HCT116 (cell line): Measurements from ENCODE around the gene ITPR1. TPM values are rescaled to one million over a fixed set of nuclear protein-coding genes. Genes with fewer than 3 reads are reported as not detected.

Experiments used
- ATAC-seq: fragments of 200-7000 bp; cut with Tn5 transposase; 2 replicates; pipeline ENCODE4 v1.9.1; 2020; ENCODE audit warnings: mild to moderate bottlenecking, moderate library complexity
- BruUV-seq: library from RNA; stranded (reverse); fragments of 400-500 nt; replicated peaks from 2 replicates; lab custom pipeline; 2021; lab: Mats Ljungman, UMichigan
- CTCF ChIA-PET: fragments of 300-600 bp; sonication (Branson Sonifier 250); formaldehyde crosslinking; loops from one replicate; lab custom pipeline; 2021; ENCODE audit warnings: antibody characterized with exemption; lab: Charles Lee
- POLR2A ChIA-PET: fragments of 300-600, 350-600 bp; sonication (Branson Sonifier 250); formaldehyde crosslinking; loops from one replicate; lab custom pipeline; 2021; ENCODE audit warnings: antibody characterized with exemption; lab: Charles Lee
- RAD21 ChIA-PET, 2 experiments: fragments of 300-600 bp; sonication (Branson Sonifier 250); formaldehyde crosslinking; loops; one replicate each; lab custom pipeline; 2023; ENCODE audit warnings: low total read pairs in 2 of 2; ENCODE audit not compliant: uncharacterized antibody in 2 of 2, unreplicated experiment in 2 of 2, low non-redundant PET in 1 of 2; lab: Charles Lee
- DNase-seq: peaks from one replicate; pipeline ENCODE4 v3.0.0-alpha.2; 2010; ENCODE audit warnings: low read depth, low spot score
- H2AFZ ChIP-seq: fragments of 200-600 bp; shearing (Covaris generic), sonication (generic); 2 replicates; pipeline ENCODE4 v1.6.1; 2017; ENCODE audit warnings: low read depth, mixed run types, mixed read lengths, antibody characterized with exemption, low read length; ENCODE audit not compliant: poor library complexity, severe bottlenecking
- H3K27ac ChIP-seq: 2 replicates; pipeline ENCODE4 v1.5.1; 2012; ENCODE audit warnings: low read depth, low read length
- H3K27me3 ChIP-seq: fragments of 200-600 bp; sonication (generic); 2 replicates; pipeline ENCODE4 v1.6.1; 2016; ENCODE audit warnings: mixed run types, low read length, mixed read lengths; ENCODE audit not compliant: insufficient read depth
- H3K36me3 ChIP-seq, 2 experiments: fragments of 200-500 bp in 1 of 2; fragments of 200-600 bp in 1 of 2; sonication (Bioruptor generic) in 1 of 2; sonication (generic) in 1 of 2; 2 replicates each; pipeline versions ENCODE4 v1.5.1 to v1.6.1; 2014 to 2016; ENCODE audit warnings: low read length in 2 of 2, inconsistent platforms in 1 of 2, mixed read lengths in 1 of 2, mixed run types in 1 of 2; ENCODE audit not compliant: insufficient read depth in 2 of 2, control insufficient read depth in 1 of 2
- H3K4me1 ChIP-seq, 2 experiments: fragments of 200-600 bp in 1 of 2; sonication (generic) in 1 of 2; 2 replicates each; pipeline versions ENCODE4 v1.5.1 to v1.6.1; 2012 to 2017; ENCODE audit warnings: low read length in 2 of 2, inconsistent platforms in 1 of 2, mild to moderate bottlenecking in 1 of 2, mixed read lengths in 1 of 2, mixed run types in 1 of 2, moderate library complexity in 1 of 2; ENCODE audit not compliant: insufficient read depth in 2 of 2, control insufficient read depth in 1 of 2
- H3K4me2 ChIP-seq: fragments of 200-600 bp; sonication (generic); 2 replicates; pipeline ENCODE4 v1.6.1; 2017; ENCODE audit warnings: mixed run types, low read length, mixed read lengths
- H3K4me3 ChIP-seq, 2 experiments: fragments of 200-600 bp in 1 of 2; sonication (generic) in 1 of 2; replicated peaks in 1 of 2; 2 replicates each; pipeline ENCODE4 v1.5.1; 2011 to 2016; ENCODE audit warnings: low read length in 2 of 2, control low read depth in 1 of 2, low read depth in 1 of 2, mild to moderate bottlenecking in 1 of 2, mixed read lengths in 1 of 2, mixed run types in 1 of 2
- H3K79me2 ChIP-seq: fragments of 200-600 bp; sonication (generic); 2 replicates; pipeline ENCODE4 v1.6.1; 2017; ENCODE audit warnings: mild to moderate bottlenecking, mixed run types, low read length, moderate library complexity, mixed read lengths; ENCODE audit not compliant: insufficient read depth
- H3K9ac ChIP-seq: fragments of 200-600 bp; sonication (generic); 2 replicates; pipeline ENCODE4 v1.6.1; 2016; ENCODE audit warnings: low read length, mixed read lengths
- H3K9me2 ChIP-seq: fragments of 200-600 bp; sonication (generic), shearing (Covaris generic); 2 replicates; pipeline ENCODE4 v1.6.1; 2017; ENCODE audit warnings: mixed run types, mild to moderate bottlenecking, moderate library complexity; ENCODE audit not compliant: insufficient read depth
- H3K9me3 ChIP-seq, 2 experiments: fragments of 200-500 bp in 1 of 2; fragments of 200-600 bp in 1 of 2; sonication (Bioruptor generic) in 1 of 2; sonication (generic) in 1 of 2; 2 replicates each; pipeline ENCODE4 v1.6.1; 2014 to 2017; ENCODE audit warnings: low read length in 2 of 2, mixed read lengths in 2 of 2, inconsistent platforms in 1 of 2, low read depth in 1 of 2, mild to moderate bottlenecking in 1 of 2, mixed run types in 1 of 2, moderate library complexity in 1 of 2; ENCODE audit not compliant: control insufficient read depth in 1 of 2, insufficient read depth in 1 of 2
- H4K20me1 ChIP-seq: fragments of 200-600 bp; sonication (generic), shearing (Covaris generic); 2 replicates; pipeline ENCODE4 v1.6.1; 2017; ENCODE audit warnings: mixed run types, mild to moderate bottlenecking, moderate library complexity; ENCODE audit not compliant: insufficient read depth
- ATF3 ChIP-seq: IDR thresholded peaks from 2 replicates; pipeline ENCODE4 v1.6.1; 2012
- CBX3 ChIP-seq: IDR thresholded peaks from 2 replicates; pipeline ENCODE4 v1.6.1; 2012; ENCODE audit warnings: low read depth
- CEBPB ChIP-seq: IDR thresholded peaks from 2 replicates; pipeline ENCODE4 v1.6.1; 2012; ENCODE audit warnings: low read depth
- EGR1 ChIP-seq: IDR thresholded peaks from 2 replicates; pipeline ENCODE4 v1.6.1; 2012; ENCODE audit warnings: low read depth
- EZH2 ChIP-seq: fragments of 200-600 bp; sonication (generic); IDR thresholded peaks from 2 replicates; pipeline ENCODE4 v1.6.1; 2017; ENCODE audit warnings: antibody characterized with exemption, mixed run types
- EZH2phosphoT487 ChIP-seq: fragments of 200-600 bp; IDR thresholded peaks from 2 replicates; pipeline ENCODE4 v1.6.1; 2018; ENCODE audit warnings: antibody characterized with exemption, borderline replicate concordance
- FOSL1 ChIP-seq: IDR thresholded peaks from 2 replicates; pipeline ENCODE4 v1.6.1; 2012; ENCODE audit warnings: low read depth
- JUND ChIP-seq: IDR thresholded peaks from 2 replicates; pipeline ENCODE4 v1.6.1; 2012
- POLR2A ChIP-seq: IDR thresholded peaks from 2 replicates; pipeline ENCODE4 v1.7.0; 2011; ENCODE audit warnings: borderline replicate concordance; ENCODE audit not compliant: insufficient read depth, insufficient read length; ENCODE audit errors: extremely low read depth
- POLR2AphosphoS5 ChIP-seq: IDR thresholded peaks from 2 replicates; pipeline ENCODE4 v1.6.1; 2011; ENCODE audit warnings: mild to moderate bottlenecking, low read depth, low read length, moderate library complexity
- RAD21 ChIP-seq: IDR thresholded peaks from 2 replicates; pipeline ENCODE4 v1.6.1; 2012; ENCODE audit warnings: low read depth, mild to moderate bottlenecking
- SIN3A ChIP-seq: IDR thresholded peaks from 2 replicates; pipeline ENCODE4 v1.6.1; 2012; ENCODE audit warnings: low read depth
- SP1 ChIP-seq: IDR thresholded peaks from 2 replicates; pipeline ENCODE4 v1.6.1; 2012; ENCODE audit warnings: low read depth
- TCF7L2 ChIP-seq: IDR thresholded peaks from 2 replicates; pipeline ENCODE4 v1.7.0; 2011; ENCODE audit warnings: borderline replicate concordance, inconsistent platforms; ENCODE audit not compliant: insufficient read depth, insufficient read length; ENCODE audit errors: extremely low read depth
- YY1 ChIP-seq: IDR thresholded peaks from 2 replicates; pipeline ENCODE4 v1.6.1; 2011; ENCODE audit warnings: low read length, low read depth, moderate library complexity, mild to moderate bottlenecking; ENCODE audit not compliant: insufficient replicate concordance; ENCODE audit errors: extremely low read depth
- ZFX ChIP-seq: fragments of 450-650 bp; IDR thresholded peaks from 2 replicates; pipeline ENCODE4 v1.6.1; 2017
- ZNF274 ChIP-seq: fragments of 200-500 bp; sonication (Bioruptor generic); IDR thresholded peaks from 2 replicates; pipeline ENCODE4 v1.6.1; 2014; ENCODE audit warnings: mild to moderate bottlenecking, low read depth, low read length, inconsistent platforms
- intact Hi-C: fragments of 100-400 bp; cut with micrococcal nuclease; formaldehyde crosslinking; loops from 2 replicates; pipeline ENCODE4 v1.10.0; 2022
- total RNA-seq: library from RNA; stranded (reverse); gene quantifications from one replicate; pipeline ENCODE4 v1.2.1, GENCODE V29; 2021; ENCODE audit not compliant: unreplicated experiment
- TF ChIP-seq, protein P1 (sequence below): IDR thresholded peaks from 2 replicates; pipeline ENCODE4 v1.6.1; 2012
- TF ChIP-seq, protein P2 (sequence below): IDR thresholded peaks from 2 replicates; pipeline ENCODE4 v1.6.1; 2012; ENCODE audit warnings: low read depth

Gene ITPR1
- total RNA-seq, 1 experiment from 2014 or later: 9.2 TPM

DNA sequence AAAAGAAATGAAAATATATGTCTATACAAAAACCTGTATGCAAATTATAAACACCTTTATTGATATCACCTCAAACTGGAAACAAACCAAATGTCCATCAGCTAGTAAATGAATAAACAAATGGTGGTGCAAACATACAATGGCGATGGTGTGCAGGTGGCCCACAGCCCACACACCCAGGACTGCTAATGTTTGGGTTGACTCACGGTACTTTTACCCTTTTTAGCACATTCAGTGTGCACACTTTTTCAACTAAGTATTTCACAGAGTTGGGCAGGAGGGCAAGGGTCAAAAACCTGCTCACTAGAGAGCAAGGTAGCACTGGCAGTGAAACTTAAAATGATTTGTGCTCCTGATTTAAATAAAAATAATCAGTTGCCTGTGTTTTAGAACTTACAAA lies 363.0 kb downstream of the ITPR1 start:
- DNase-seq (no peak), ATAC-seq (no peak)
- H3K9ac ChIP-seq: no peak overlapping the region
- BruUV-seq: no TSS peak
- CTCF ChIA-PET: no interaction called here
- H3K4me3 ChIP-seq: no peak overlapping the region
- no peaks in the 10 kb centered on the region for H3K4me1 ChIP-seq
- H3K27me3 ChIP-seq: no peaks in the 10 kb centered on the region
- H3K27ac ChIP-seq: no peak overlapping the region
- no peaks in the 10 kb centered on the region for H3K9me3 ChIP-seq
- no peaks in the 10 kb centered on the region for H3K79me2 ChIP-seq
- no peak overlapping the region for H3K4me2 ChIP-seq
- H2AFZ ChIP-seq: no peak overlapping the region
- H4K20me1 ChIP-seq: no peaks in the 10 kb centered on the region
- POLR2A ChIA-PET: no interaction called here
- no peaks in the 10 kb centered on the region for H3K36me3 ChIP-seq
- TF ChIP-seq EZH2: no peak
- no peak for TF ChIP-seq ZFX
- RAD21 ChIA-PET: no interaction called here
- no peaks in the 10 kb centered on the region for H3K9me2 ChIP-seq
- intact Hi-C loops: no loop called here

- DNase-seq (no peak), ATAC-seq (no peak)
- ChIA-PET POLR2A (no interaction called here), CTCF (no interaction called here), RAD21 (no interaction called here)
- Histone ChIP-seq H3K4me3 (no peak overlapping the region), H3K36me3 (no peaks in the 10 kb centered on the region), H3K27me3 (no peaks in the 10 kb centered on the region), H3K79me2 (no peaks in the 10 kb centered on the region), H2AFZ (no peak overlapping the region), H3K27ac (no peak overlapping the region), H3K4me2 (no peak overlapping the region), H3K9me3 (no peaks in the 10 kb centered on the region), H3K9ac (no peak overlapping the region), H3K9me2 (no peaks in the 10 kb centered on the region), H4K20me1 (no peaks in the 10 kb centered on the region), H3K4me1 (no peaks in the 10 kb centered on the region)
- no TSS peak for BruUV-seq
- intact Hi-C loops: no loop called here
- TF ChIP-seq SP1: no peak
- no peak for TF ChIP-seq CBX3
- TF ChIP-seq YY1: no peak
- TF ChIP-seq, protein P1, sequence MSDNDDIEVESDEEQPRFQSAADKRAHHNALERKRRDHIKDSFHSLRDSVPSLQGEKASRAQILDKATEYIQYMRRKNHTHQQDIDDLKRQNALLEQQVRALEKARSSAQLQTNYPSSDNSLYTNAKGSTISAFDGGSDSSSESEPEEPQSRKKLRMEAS: no peak
- TF ChIP-seq SIN3A: no peak
- TF ChIP-seq CEBPB: no peak
- no peak for TF ChIP-seq EZH2
- no peak for TF ChIP-seq POLR2AphosphoS5
- no peak for TF ChIP-seq EGR1
- TF ChIP-seq FOSL1: no peak
- no peak for TF ChIP-seq ATF3
- TF ChIP-seq TCF7L2: no peak
- no peak for TF ChIP-seq RAD21
- TF ChIP-seq EZH2phosphoT487: no peak
- no peak for TF ChIP-seq ZNF274
- TF ChIP-seq ZFX: no peak
- TF ChIP-seq, protein P2, sequence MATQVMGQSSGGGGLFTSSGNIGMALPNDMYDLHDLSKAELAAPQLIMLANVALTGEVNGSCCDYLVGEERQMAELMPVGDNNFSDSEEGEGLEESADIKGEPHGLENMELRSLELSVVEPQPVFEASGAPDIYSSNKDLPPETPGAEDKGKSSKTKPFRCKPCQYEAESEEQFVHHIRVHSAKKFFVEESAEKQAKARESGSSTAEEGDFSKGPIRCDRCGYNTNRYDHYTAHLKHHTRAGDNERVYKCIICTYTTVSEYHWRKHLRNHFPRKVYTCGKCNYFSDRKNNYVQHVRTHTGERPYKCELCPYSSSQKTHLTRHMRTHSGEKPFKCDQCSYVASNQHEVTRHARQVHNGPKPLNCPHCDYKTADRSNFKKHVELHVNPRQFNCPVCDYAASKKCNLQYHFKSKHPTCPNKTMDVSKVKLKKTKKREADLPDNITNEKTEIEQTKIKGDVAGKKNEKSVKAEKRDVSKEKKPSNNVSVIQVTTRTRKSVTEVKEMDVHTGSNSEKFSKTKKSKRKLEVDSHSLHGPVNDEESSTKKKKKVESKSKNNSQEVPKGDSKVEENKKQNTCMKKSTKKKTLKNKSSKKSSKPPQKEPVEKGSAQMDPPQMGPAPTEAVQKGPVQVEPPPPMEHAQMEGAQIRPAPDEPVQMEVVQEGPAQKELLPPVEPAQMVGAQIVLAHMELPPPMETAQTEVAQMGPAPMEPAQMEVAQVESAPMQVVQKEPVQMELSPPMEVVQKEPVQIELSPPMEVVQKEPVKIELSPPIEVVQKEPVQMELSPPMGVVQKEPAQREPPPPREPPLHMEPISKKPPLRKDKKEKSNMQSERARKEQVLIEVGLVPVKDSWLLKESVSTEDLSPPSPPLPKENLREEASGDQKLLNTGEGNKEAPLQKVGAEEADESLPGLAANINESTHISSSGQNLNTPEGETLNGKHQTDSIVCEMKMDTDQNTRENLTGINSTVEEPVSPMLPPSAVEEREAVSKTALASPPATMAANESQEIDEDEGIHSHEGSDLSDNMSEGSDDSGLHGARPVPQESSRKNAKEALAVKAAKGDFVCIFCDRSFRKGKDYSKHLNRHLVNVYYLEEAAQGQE: no peak
- no peak for TF ChIP-seq JUND
- no peak for TF ChIP-seq POLR2A
Measured at GRCh38 chr3:4856564-4856963, 363.4 kb downstream of the ITPR1 start.
